ENCODE measurements around the gene KATNAL2. TPM values are rescaled to one million over a fixed set of nuclear protein-coding genes. Genes with fewer than 3 reads are reported as not detected.

Gene KATNAL2
- total and polyA plus RNA-seq, 10 of the 15 experiments (the other 5 are each of a cell fraction or from before 2014, with no cell fraction given), result 0.20 to 2.4 (median 1.7) TPM

DNA sequence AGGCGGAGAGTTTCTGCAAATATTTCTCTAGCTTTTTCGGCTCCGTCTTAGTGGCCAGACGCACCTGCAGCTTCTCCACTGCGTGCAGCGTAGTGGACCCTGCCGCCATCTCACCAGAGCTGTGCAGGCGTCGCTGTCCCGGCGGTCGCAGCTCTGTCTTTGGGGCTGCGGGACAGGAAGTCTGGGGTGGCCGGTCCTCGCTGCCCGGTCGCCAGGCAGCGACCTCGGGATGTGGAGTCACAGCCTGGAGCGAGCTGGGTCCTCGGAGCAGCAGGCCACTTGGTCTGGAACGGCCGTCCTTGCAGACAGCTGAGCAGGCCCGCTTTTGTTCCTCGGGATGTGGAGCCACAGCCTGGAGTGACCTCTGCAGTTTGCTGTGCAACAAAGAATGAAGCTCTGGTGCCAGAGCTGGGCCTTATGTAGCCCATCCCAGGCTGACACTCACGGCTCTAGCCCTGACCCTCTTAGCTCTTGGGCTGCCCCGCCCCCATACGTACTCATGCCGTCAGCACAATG lies 117.8 kb downstream of the KATNAL2 start, which contains the start of gene ELOA2:
ELOA2 (minus strand) TSS at position 466 of the 516 bp plus-strand sequence; CDS start at position 109, 357 bp downstream.
- Histone ChIP-seq H3K27ac (ENCODE audit: control insufficient read depth, insufficient read depth) (no peak within 1 kb of the TSS), H4K20me1 (ENCODE audit: control insufficient read depth, insufficient read depth) (no peaks in the 10 kb centered on the region), H3K4me1 (ENCODE audit: control insufficient read depth, insufficient read depth, low read length) (peaks cover 8% of the 10 kb centered on the region), H3K79me2 (ENCODE audit: control insufficient read depth, insufficient read depth, low read length) (no peaks in the 10 kb centered on the region), H3K9me3 (replicated peaks; ENCODE audit: control insufficient read depth, insufficient read depth, low read length) (no peaks in the 10 kb centered on the region), H3K4me3 (no peak within 1 kb of the TSS), H2AFZ (ENCODE audit: control insufficient read depth, low read depth, low read length) (no peak within 1 kb of the TSS), H3K27me3 (replicated peaks in 1 of 2; ENCODE audit: control insufficient read depth in 2 of 2, insufficient read depth in 2 of 2, low read length in 1 of 2) (no peaks in the 10 kb centered on the region), H3K4me2 (ENCODE audit: control insufficient read depth, insufficient read depth) (no peak within 1 kb of the TSS), H3K9ac (ENCODE audit: control insufficient read depth, insufficient read depth, low read length) (no peak within 1 kb of the TSS), H3K36me3 (ENCODE audit: control insufficient read depth in 2 of 2, insufficient read depth in 2 of 2, low read length in 1 of 2) (no peaks in the 10 kb centered on the region)
- intact Hi-C loops (cut with micrococcal nuclease; ENCODE audit: unreplicated experiment), result no loop called here
- in situ Hi-C loops (cut with MboI), result no loop called here
- no TSS peak for BruUV-seq (replicated peaks)
- ATAC-seq (no peak), DNase-seq (ENCODE audit: low read depth, low spot score) (no peak), FAIRE-seq (no peak)
- RAD21 ChIA-PET (ENCODE audit: unreplicated experiment), result no interaction called here
- TF ChIP-seq POLR2AphosphoS5 (IDR thresholded peaks at IDR 0.05; ENCODE audit: low read length), result no peak
- TF ChIP-seq MAX (IDR thresholded peaks at IDR 0.05; ENCODE audit: low read depth, low read length), result no peak
- no peak for TF ChIP-seq SKIL (IDR thresholded peaks at IDR 0.05; ENCODE audit: low read depth, poor library complexity, severe bottlenecking)
- no peak for TF ChIP-seq HDAC6 (IDR thresholded peaks at IDR 0.05; ENCODE audit: unreplicated experiment)
- CTCF ChIA-PET, result no interaction called here
- WGBS (ENCODE audit: insufficient coverage, insufficient replicate concordance, low lambda C conversion rate, missing lambda C conversion rate), result 83% methylated on average over 27 of the region's 29 CpGs
- SMC1A ChIA-PET (ENCODE audit: uncharacterized antibody, unreplicated experiment), result no interaction called here
- POLR2A ChIA-PET, result no interaction called here
